HUES6 (cell line): ENCODE data around the gene IFRD1.

Experiments used
- H3K27ac ChIP-seq: 2 replicates; pipeline ENCODE4 v1.7.0; 2013; ENCODE audit warnings: low read depth, mild to moderate bottlenecking, low read length, inconsistent platforms
- H3K27me3 ChIP-seq: 2 replicates; pipeline ENCODE4 v1.6.1; 2013; ENCODE audit warnings: low read length; ENCODE audit not compliant: control insufficient read depth, insufficient read depth
- H3K36me3 ChIP-seq: 2 replicates; pipeline ENCODE4 v1.6.1; 2013; ENCODE audit warnings: low read length; ENCODE audit not compliant: control insufficient read depth, insufficient read depth
- H3K4me1 ChIP-seq: 2 replicates; pipeline ENCODE4 v1.6.1; 2013; ENCODE audit warnings: low read length; ENCODE audit not compliant: control insufficient read depth, insufficient read depth
- H3K4me3 ChIP-seq: 2 replicates; pipeline ENCODE4 v1.5.1; 2013; ENCODE audit warnings: low read depth, low read length
- H3K9ac ChIP-seq: one replicate; pipeline ENCODE4 v1.6.1; 2013; ENCODE audit warnings: mild to moderate bottlenecking, low read length
- H3K9me3 ChIP-seq: 2 replicates; pipeline ENCODE4 v1.6.1; 2013; ENCODE audit warnings: low read depth, low read length; ENCODE audit not compliant: control insufficient read depth, insufficient read depth

IFRD1 gene

DNA sequence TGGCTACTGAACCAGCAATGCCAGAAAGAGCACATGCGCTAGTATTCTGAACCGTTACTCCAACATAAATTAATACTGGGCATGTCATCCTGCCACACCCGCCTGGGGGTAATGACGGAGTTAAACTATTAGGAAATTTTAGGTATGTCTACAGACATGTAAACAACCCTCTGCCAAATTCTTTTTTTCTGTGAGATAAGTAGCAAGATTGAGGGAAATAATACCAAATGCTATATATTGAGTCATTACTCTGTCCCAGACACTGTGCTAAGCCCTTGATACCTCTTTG lies 37.9 kb downstream of the IFRD1 start:
- H3K4me1 ChIP-seq = 0 out of 2 replicates have a peak, but pooled peaks cover 5% of the 10 kb centered on the region
- no peak overlapping the region for H3K4me3 ChIP-seq
- no peaks in the 10 kb centered on the region for H3K36me3 ChIP-seq
- no peak overlapping the region for H3K27ac ChIP-seq
- H3K9ac ChIP-seq = no peak overlapping the region
- H3K27me3 ChIP-seq = no peaks in the 10 kb centered on the region
- H3K9me3 ChIP-seq = no peaks in the 10 kb centered on the region

DNA sequence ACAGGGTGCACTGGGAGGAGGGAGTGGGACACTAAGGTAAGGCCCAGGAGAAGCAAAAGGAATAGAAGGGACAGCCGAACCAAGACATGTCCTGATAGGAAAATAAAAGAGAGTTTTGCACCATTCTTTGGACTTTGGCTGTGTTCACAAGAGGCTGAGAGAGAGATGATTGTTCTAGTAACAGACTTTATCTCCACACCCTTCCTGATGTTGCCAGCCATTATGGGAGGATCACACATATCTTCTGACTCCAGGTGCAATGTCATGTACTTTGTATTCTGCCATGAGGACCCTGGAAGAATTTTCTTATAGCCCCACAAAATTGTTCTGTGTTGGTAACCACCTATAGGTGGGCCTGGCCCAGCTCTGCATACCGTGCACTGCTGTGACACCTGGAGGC lies 41.9 kb downstream of the IFRD1 start:
- Histone ChIP-seq H3K4me3 (no peak overlapping the region), H3K27me3 (no peaks in the 10 kb centered on the region), H3K4me1 (no peaks in the 10 kb centered on the region), H3K27ac (no peak overlapping the region), H3K9ac (no peak overlapping the region), H3K36me3 (no peaks in the 10 kb centered on the region), H3K9me3 (no peaks in the 10 kb centered on the region)

DNA sequence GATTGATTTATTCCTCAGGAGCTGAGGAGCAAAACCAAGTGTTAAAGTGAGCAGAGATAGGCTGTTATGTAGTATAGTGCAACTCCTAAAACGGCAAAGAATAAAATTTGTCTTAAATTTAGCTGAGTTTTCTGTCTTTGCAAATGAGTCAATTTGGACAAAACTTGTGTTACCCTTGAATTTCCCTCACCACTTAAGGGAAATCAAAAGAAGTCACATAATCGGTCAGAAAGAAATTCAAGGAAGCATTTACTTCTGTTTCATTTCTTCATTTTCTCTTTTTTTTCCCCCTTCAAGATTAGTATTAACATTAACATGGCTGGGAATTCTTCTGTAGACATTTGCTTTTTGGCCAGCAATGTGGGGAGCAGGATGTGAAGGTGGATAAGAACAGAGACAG lies 44.4 kb downstream of the IFRD1 start:
- H3K4me1 ChIP-seq = no peaks in the 10 kb centered on the region
- no peaks in the 10 kb centered on the region for H3K27me3 ChIP-seq
- no peak overlapping the region for H3K4me3 ChIP-seq
- no peaks in the 10 kb centered on the region for H3K9me3 ChIP-seq
- H3K36me3 ChIP-seq = no peaks in the 10 kb centered on the region
- H3K27ac ChIP-seq = no peak overlapping the region
- no peak overlapping the region for H3K9ac ChIP-seq

DNA sequence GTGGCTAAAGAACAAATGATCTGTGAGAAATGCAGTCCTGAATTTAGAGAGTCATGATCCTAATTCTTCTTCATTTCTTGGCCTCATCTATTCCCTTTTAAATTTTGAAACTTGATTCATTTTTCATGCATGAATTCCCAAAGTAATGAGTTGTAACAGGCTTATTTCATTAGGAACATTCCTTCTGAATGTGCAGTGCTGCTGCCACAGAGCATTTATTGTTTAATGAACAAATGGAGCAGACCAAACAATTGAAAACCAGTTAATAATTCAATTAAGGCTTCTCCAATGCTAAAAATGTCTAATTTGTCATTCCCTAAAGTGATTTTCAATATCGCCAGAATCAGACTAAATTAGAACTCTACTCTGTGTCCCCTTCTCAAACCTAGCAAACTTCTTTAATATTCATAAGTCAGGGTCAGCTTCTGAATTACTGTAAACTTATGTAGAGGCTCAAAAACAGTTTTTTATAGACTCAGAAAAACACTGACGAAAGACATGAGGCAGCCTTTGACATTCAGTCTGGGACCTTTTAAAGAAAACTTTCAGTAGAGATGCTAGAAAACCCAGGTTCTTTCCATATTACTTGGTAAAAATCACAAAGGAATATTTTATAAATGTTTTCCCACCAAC lies 45.0 kb downstream of the IFRD1 start:
- Histone ChIP-seq H3K36me3 (no peaks in the 10 kb centered on the region), H3K27me3 (no peaks in the 10 kb centered on the region), H3K4me1 (no peaks in the 10 kb centered on the region), H3K9ac (no peak overlapping the region), H3K27ac (no peak overlapping the region), H3K4me3 (no peak overlapping the region), H3K9me3 (no peaks in the 10 kb centered on the region)

DNA sequence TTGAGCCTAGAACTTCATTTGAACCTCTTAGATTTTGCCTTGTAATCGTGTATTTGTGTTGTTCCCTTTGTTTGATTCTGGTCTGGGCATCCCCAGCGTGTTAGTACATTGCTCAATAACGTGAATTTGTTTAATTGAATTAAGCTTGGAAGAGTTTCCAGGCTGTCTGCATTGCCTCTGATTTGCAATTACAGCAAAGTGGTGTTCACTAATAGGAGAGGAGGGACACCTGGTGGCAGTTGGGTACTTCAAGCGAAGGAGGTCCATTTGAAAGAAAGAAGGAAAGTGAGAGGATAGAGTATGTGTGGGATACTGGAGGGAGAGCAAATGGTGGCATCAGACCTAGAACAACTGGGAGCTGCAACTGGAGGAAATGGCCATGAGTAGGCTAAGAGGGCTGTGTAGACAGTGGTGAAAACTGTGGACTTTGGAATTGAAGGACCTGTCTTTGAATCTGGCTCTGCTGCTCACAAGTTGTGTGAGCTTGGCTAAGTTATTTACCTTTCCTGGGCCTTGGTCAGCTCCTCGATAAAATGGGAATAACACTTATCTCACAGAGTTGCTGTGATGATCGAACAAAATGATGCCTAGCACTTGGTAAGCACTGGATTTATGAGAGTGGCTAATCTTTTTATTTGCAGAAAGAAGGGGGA lies 45.7 kb downstream of the IFRD1 start:
- no peaks in the 10 kb centered on the region for H3K27me3 ChIP-seq
- no peaks in the 10 kb centered on the region for H3K4me1 ChIP-seq
- H3K9ac ChIP-seq = no peak overlapping the region
- no peaks in the 10 kb centered on the region for H3K36me3 ChIP-seq
- no peak overlapping the region for H3K4me3 ChIP-seq
- H3K9me3 ChIP-seq = no peaks in the 10 kb centered on the region
- no peak overlapping the region for H3K27ac ChIP-seq

DNA sequence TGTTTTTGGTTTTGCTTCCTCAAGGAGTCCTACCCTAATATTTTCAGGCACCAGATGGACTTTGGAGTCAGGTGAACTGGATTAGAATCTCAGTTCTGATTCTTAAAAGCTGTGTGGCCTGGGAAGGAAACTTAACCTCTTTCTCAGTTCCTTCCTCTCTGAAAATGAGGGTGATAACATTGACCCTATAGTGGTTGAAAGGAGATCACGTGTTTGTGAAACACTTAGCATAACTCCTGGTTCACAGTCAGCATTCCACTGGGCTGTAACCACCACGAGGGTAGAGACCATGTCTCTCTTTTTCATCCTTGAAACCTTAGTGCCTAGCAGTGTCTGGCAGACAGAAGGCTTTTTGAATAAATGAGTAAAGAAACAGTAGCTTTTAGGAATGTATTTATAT lies 47.2 kb downstream of the IFRD1 start:
- H3K4me3 ChIP-seq = no peak overlapping the region
- H3K9ac ChIP-seq = no peak overlapping the region
- H3K9me3 ChIP-seq = no peaks in the 10 kb centered on the region
- no peaks in the 10 kb centered on the region for H3K4me1 ChIP-seq
- H3K27me3 ChIP-seq = no peaks in the 10 kb centered on the region
- no peaks in the 10 kb centered on the region for H3K36me3 ChIP-seq
- H3K27ac ChIP-seq = no peak overlapping the region

DNA sequence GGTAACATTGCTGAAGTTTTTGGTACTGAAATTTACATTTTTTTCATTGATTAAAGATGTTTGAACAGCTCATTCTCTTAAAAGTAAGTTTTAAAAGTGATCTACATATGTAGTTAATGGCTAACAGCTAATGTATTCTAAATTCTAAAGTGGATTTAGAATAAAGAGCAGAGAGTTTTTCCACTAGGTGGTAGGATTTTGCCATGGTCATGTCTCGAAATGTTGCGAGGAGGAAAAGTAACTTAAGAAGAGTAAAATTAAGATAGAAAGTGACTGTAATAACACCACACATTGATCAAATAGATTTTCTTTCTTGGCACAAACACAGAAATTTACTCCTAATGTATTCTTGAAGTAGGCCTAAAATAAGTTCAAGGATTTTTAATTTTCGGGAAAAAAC lies 50.4 kb downstream of the IFRD1 start:
- H3K27me3 ChIP-seq = no peaks in the 10 kb centered on the region
- no peak overlapping the region for H3K9ac ChIP-seq
- H3K36me3 ChIP-seq = no peaks in the 10 kb centered on the region
- no peak overlapping the region for H3K4me3 ChIP-seq
- H3K4me1 ChIP-seq = no peaks in the 10 kb centered on the region
- no peak overlapping the region for H3K27ac ChIP-seq
- no peaks in the 10 kb centered on the region for H3K9me3 ChIP-seq

DNA sequence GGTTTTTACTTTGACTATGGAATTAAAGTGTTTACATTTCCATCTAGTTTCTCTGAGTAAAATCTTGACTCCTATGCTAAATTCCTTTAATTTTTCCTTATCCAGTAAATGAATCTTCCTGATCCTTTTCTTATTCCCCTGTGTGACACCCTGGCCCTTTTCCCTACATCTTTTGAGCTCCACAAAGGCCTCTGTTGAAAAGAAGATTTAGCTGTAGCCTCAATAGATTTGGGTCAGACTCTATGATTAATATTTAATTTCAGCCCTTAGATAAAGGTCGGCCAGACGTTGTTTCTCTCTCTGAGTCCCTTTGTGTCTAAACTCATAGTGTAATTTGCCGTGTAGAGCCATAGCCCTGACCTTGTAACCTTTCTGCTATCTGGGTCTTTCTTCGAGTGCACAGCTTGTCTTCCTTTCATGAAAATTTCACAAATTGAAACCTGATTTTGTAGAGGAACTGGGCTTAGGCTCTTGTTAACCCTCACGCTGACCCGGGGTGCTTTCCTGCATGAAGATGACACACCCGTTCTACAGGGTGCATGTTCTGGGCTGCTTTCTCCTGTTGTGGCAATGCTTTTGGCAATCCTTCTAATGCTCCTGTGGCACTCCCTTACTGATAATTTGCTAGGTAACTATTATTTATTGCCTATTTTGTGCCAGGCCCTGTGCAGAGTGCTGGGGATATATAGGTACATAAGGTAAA lies 51.7 kb downstream of the IFRD1 start:
- H3K36me3 ChIP-seq = no peaks in the 10 kb centered on the region
- no peaks in the 10 kb centered on the region for H3K27me3 ChIP-seq
- no peak overlapping the region for H3K4me3 ChIP-seq
- H3K4me1 ChIP-seq = no peaks in the 10 kb centered on the region
- no peak overlapping the region for H3K9ac ChIP-seq
- H3K9me3 ChIP-seq = no peaks in the 10 kb centered on the region
- no peak overlapping the region for H3K27ac ChIP-seq

DNA sequence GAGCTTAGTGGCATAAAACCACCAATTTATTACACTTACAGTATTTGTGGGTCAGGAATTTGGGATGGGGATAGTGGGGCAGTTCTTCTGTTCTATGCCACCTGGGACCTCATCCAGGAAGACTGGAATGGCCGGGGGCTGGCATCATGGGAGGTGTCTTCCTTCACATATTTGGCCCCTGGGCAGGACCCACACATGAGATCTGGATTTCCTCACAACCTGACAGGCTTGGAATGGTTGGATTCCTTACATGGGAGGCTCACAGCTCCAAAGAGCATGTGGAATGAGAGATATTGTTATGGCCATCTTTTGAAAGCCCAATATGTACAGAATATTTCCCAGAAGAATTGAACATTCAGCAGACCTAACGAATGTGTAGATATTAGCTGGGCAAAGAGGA lies 52.4 kb downstream of the IFRD1 start:
- Histone ChIP-seq H3K4me1 (no peaks in the 10 kb centered on the region), H3K27ac (no peak overlapping the region), H3K9me3 (no peaks in the 10 kb centered on the region), H3K27me3 (no peaks in the 10 kb centered on the region), H3K4me3 (no peak overlapping the region), H3K36me3 (no peaks in the 10 kb centered on the region), H3K9ac (no peak overlapping the region)

DNA sequence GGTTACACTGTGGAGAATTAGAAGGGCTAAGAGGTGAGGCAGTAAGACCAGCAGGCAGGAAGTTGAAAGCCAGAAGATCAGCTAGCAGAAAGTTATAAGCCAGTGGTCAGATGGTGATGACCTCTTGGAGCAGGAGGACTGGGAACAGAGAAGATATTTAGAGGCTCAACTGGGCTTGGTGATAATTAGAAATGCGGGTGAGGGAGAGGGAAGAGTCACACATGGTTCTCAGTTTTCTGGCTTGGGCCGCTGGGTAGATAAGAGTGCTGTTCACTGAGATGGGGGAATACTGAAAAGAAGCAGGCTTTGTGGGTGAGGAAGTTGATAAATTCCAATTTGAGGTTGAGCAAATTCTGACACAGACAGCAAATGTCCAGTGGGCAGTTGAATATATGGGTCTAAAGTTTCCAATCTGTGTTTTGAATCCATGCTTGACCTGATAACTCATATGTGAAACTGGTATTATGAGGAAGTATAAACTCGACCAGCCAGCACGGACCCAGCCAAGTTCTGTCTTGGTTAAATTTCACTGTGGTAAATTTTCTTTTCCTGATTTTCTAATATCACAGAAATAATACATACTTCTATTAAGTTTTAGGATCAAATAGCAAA lies 53.2 kb downstream of the IFRD1 start:
- no peaks in the 10 kb centered on the region for H3K36me3 ChIP-seq
- H3K27ac ChIP-seq = no peak overlapping the region
- H3K4me3 ChIP-seq = no peak overlapping the region
- H3K9me3 ChIP-seq = no peaks in the 10 kb centered on the region
- no peak overlapping the region for H3K9ac ChIP-seq
- H3K27me3 ChIP-seq = no peaks in the 10 kb centered on the region
- no peaks in the 10 kb centered on the region for H3K4me1 ChIP-seq

DNA sequence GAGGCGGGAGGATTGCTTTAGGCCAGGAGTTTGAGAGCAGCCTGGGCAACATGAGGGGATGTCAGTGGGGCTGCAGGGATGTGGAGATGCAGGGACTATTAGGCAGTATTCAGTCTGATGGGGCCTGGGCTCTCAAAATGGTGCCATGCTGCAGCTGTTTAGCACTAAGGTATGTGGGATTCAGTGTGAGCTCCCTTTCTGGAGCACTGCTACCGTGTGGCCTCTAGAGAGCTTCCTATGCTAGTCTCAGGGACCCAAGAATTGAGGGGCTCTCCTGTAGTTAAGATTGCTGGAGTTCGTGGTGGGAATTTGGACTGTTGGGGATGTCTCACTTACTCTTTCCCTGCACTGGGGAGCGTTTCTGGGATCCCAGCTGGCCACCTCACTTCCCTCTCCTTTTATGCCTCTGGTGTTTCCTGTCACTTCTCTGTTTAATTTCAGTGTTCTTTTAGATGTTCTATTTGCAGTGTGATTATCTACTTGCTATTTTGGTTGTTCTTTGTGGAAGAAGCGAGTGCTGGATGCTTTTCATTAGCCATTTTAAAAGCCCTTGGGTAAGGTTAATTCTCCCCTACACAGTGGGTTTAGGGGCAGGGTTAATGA lies 53.9 kb downstream of the IFRD1 start:
- H3K4me1 ChIP-seq = no peaks in the 10 kb centered on the region
- no peak overlapping the region for H3K27ac ChIP-seq
- H3K27me3 ChIP-seq = no peaks in the 10 kb centered on the region
- H3K4me3 ChIP-seq = no peak overlapping the region
- no peaks in the 10 kb centered on the region for H3K9me3 ChIP-seq
- no peak overlapping the region for H3K9ac ChIP-seq
- H3K36me3 ChIP-seq = no peaks in the 10 kb centered on the region
